Retinal pigment epithelial cell (primary cell): ENCODE data around the gene GABARAPL1.

Source experiments
- DNase-seq: peaks from one replicate; pipeline ENCODE4 v3.0.0-alpha.2; 2010; ENCODE audit warnings: low read depth
- H3K4me3 ChIP-seq: 2 replicates; pipeline ENCODE4 v1.5.1; 2011; ENCODE audit warnings: mild to moderate bottlenecking, low read length, control low read depth, moderate library complexity
- TF ChIP-seq, protein P1 (sequence below): conservative IDR thresholded peaks from 2 replicates; pipeline ENCODE4 v1.5.1; 2011; ENCODE audit warnings: low read depth, low read length, control low read depth, inconsistent platforms

GABARAPL1 gene

DNA sequence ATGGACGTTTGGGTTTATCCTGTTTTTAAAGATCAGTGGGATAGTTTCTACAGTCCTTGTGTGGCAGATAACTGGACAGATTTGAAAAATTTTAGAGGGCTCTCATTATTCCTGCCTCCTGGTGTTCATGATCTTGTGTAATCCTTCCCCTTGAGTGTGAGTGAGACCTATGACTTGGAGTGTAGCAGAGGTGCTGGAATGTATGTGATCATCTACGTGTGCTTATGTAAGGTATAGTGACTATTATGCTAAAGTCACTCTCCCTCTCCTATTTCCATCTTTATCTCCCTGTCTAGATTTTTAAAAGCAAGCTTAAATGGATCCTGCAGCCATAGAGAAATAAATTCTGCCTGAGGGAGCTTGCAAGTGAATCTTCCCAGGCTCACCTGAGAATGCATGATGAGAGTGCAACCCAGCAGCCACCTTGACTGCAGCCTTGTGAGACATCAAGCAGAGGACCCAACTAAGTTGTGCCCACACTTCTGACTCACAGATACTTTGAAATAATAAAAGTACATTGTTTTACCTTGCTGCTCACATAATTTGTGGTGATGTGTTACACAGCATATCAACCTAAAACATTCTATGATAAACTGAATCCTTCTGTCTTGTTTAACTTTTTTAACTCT is 37.6 kb upstream of the GABARAPL1 start:
- TF ChIP-seq, protein P1, sequence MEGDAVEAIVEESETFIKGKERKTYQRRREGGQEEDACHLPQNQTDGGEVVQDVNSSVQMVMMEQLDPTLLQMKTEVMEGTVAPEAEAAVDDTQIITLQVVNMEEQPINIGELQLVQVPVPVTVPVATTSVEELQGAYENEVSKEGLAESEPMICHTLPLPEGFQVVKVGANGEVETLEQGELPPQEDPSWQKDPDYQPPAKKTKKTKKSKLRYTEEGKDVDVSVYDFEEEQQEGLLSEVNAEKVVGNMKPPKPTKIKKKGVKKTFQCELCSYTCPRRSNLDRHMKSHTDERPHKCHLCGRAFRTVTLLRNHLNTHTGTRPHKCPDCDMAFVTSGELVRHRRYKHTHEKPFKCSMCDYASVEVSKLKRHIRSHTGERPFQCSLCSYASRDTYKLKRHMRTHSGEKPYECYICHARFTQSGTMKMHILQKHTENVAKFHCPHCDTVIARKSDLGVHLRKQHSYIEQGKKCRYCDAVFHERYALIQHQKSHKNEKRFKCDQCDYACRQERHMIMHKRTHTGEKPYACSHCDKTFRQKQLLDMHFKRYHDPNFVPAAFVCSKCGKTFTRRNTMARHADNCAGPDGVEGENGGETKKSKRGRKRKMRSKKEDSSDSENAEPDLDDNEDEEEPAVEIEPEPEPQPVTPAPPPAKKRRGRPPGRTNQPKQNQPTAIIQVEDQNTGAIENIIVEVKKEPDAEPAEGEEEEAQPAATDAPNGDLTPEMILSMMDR: no peak
- DNase-seq: no peak
- no peak overlapping the region for H3K4me3 ChIP-seq

DNA sequence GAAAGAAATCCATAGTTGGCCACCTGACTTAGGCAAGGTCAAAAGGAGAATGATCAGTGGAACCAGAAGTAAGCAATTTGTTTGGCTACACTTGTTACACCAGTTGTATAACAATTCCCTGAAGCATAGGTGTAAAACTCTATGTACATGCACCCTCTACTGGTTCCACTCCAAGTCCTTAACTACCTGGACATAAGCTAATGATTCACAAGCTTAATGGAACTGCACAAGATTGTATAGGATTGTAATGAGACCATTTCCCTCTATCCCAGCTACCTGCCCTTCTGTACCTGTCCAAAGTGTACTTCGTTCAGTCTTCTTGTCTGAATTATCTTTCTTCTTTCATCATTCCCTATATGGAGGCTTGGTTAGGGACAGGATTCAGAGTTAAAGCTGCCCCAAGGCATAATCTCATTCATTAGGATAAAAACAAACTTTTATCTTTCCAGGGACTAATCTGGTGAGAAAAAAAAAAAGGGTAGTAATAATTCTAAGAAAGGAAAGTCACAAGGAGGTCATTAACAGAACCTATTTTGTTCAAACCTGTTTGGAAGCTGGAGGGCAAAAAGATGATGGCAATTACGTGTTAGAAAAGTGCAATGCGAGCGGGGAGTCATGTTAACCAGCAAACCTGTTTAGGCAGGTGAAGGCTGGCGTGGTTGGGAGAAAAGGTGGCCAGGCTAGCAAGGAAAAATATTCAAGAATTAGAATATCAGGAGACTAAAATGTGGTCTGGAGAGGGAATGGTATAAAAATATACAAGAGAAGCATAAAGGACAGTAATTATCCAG is 36.6 kb upstream of the GABARAPL1 start:
- DNase-seq: no peak
- TF ChIP-seq, protein P1: no peak
- H3K4me3 ChIP-seq: no peak overlapping the region

DNA sequence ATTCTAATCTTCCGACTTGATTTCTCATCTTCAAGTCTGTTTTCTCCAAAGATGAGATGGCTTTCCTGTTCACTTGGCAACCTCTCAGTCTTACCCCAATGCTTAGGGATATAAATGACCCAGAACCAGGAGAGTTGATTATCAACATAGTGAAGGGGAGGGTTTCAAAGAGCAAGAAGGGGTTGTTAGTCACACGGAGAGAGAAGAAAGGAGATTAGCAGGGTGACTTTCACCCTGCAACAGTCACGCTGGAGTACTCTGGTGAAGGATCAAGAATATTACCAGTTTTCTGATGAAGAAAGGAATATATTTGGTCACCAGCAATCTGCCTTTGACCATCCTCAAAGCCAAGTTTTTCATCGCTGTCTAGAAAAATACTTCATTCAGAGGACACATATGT is 33.9 kb upstream of the GABARAPL1 start, which contains the start of gene TMEM52B:
Gene TMEM52B, plus strand, starts transcription at position 212 of the 400 bp plus-strand sequence. CDS start 543 bp downstream, outside the sequence.
- DNase-seq: no peak
- no peak within 1 kb of the TSS for H3K4me3 ChIP-seq
- TF ChIP-seq, protein P1: no peak

DNA sequence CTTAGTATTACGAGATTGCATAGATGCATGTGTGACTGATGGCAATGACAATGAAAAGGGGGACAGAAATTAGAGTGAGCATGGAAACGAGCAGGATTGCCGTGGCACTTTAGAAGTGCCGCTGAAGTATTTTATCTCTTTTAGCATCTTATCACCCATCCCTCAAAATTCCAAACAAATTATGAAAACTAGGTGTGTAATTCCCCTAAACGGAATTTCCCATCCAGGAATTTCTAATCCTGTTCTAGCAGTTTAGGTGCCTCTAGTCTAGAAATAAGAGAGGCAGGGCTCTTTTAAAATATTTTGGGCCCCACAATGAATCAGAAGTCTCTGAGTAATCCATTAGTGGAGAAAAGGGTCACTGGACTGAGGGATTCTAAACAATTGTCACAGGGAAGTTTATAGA is 32.9 kb upstream of the GABARAPL1 start:
- H3K4me3 ChIP-seq: no peak overlapping the region
- DNase-seq: no peak
- TF ChIP-seq, protein P1: no peak

DNA sequence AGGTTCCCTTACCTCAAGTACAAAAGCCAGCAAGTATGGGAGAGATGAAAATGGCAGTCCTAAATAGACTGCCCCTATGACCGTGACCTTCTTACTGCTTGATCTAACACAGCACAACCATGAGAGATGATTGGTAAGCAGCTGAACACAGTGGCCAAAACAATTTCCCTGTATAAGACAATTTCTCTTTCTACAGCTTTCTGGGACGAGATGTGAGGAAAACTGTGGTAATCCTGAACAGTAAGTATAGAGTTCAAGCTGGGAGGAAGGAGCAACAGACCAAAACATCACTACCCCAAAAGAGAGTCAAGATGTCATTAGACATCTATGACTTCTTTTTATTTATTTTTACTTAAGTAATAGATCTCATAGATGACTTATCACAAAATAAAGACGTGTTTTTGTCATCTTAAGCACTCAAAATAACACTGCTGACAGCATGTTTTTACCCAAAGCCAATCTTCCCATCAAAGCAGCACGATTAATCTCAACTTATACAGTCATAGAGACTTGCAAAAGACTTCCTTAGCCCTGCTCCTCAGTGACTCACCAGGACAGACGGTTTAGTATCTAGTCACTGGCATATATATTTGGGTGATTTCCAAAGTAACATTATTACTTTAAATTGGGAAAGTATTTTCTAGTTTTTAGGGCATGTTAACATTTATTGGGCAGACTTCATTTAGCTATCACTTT is 30.2 kb upstream of the GABARAPL1 start:
- DNase-seq: no peak
- TF ChIP-seq, protein P1: no peak
- no peak overlapping the region for H3K4me3 ChIP-seq

DNA sequence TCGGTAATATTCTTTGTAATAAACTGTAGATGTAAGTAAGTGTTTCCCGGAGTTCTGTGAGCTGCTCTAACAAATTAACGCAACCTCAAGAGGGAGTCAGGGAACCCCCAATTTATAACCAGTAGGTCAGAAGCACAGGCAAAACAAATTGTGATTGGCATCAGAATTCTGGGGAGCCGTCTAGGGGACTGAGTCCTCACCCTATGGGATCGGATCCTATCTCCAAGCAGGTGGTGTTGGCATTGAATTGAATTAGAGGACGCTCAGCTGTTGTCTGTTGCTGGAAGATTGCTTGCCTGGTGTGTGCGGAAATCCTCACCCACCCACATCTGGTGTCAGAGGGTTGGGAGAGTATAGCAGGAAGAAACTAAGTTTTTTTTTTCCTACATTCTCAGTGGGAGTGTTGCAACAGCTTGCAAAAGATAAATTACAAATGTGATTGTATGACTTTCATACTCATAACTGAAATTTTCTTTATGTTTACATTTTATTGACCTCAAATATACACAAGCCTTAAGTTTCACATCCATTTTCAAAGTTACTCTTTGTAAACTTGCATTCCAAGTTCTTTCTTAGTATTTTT is 28.3 kb upstream of the GABARAPL1 start:
- no peak overlapping the region for H3K4me3 ChIP-seq
- TF ChIP-seq, protein P1: no peak
- no peak for DNase-seq
